Gastrocnemius medialis (tissue), 4 donors: ENCODE measurements around the gene LRWD1.

Experiments used
- POLR2A ChIP-seq, 2 donors: fragments of 450-650 bp; IDR thresholded peaks; one replicate each; pipeline ENCODE4 v1.6.1; 2017; ENCODE audit warnings: antibody characterized with exemption in 2 of 2, mild to moderate bottlenecking in 2 of 2, moderate library complexity in 2 of 2
- TF ChIP-seq, protein P1 (sequence below), 5 experiments: fragments of 450-650 bp in 3 of 5; fragments of 200-600 bp in 2 of 5; sonication (generic) in 2 of 5; IDR thresholded peaks in 4 of 5; conservative IDR thresholded peaks in 1 of 5; 1 replicate in 4 of 5; 2 replicates in 1 of 5; pipeline ENCODE4 v1.5.1; 2016 to 2019; ENCODE audit warnings: antibody characterized with exemption in 5 of 5, mild to moderate bottlenecking in 3 of 5, moderate library complexity in 3 of 5

DNA sequence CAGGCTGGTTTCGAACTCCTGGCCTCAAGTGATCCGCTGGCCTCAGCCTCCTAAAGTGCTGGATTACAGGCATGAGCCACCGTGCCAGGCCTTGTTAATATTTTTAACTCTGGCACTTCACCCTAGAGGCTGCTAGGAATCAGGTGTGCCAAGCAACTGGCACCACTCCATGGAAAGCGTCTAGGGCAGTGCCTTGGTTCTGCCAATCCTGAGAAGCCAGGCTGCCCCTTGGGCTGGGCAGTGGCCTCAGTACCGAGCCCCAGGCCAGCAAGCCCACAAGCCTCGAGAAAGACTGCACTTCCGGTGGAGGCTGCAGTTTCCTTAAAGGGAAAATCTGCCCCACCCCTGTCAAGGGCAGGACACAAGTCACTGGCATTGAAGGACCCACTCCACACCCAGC, 11.5 kb upstream of the LRWD1 start:
- TF ChIP-seq, protein P1, sequence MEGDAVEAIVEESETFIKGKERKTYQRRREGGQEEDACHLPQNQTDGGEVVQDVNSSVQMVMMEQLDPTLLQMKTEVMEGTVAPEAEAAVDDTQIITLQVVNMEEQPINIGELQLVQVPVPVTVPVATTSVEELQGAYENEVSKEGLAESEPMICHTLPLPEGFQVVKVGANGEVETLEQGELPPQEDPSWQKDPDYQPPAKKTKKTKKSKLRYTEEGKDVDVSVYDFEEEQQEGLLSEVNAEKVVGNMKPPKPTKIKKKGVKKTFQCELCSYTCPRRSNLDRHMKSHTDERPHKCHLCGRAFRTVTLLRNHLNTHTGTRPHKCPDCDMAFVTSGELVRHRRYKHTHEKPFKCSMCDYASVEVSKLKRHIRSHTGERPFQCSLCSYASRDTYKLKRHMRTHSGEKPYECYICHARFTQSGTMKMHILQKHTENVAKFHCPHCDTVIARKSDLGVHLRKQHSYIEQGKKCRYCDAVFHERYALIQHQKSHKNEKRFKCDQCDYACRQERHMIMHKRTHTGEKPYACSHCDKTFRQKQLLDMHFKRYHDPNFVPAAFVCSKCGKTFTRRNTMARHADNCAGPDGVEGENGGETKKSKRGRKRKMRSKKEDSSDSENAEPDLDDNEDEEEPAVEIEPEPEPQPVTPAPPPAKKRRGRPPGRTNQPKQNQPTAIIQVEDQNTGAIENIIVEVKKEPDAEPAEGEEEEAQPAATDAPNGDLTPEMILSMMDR (IDR thresholded peaks at IDR 0.05 in 4 of 5, conservative IDR thresholded peaks at IDR 0.05 in 1 of 5): no peak
- no peak for TF ChIP-seq POLR2A (IDR thresholded peaks at IDR 0.05)
